H1 (cell line): ENCODE results near the gene CRABP2. TPM values are rescaled to one million over a fixed set of nuclear protein-coding genes. Genes with fewer than 3 reads are reported as not detected.

ENCODE experiments used
- CBX5 ChIP-seq: fragments of 300-800, 300-1000 bp; sonication (generic); IDR thresholded peaks from 2 replicates; pipeline ENCODE4 v1.7.1; 2016; ENCODE audit warnings: antibody characterized with exemption, low read length, low read depth
- CEBPB ChIP-seq: IDR thresholded peaks from 2 replicates; pipeline ENCODE4 v1.6.1; 2012; ENCODE audit warnings: low read depth, low read length
- CHD1 ChIP-seq: IDR thresholded peaks from 2 replicates; pipeline ENCODE4 v1.6.1; 2012; ENCODE audit warnings: low read depth, low read length, improper control_type of control experiment
- CREB1 ChIP-seq: IDR thresholded peaks from 2 replicates; pipeline ENCODE4 v1.6.1; 2012; ENCODE audit warnings: inconsistent platforms
- HDAC6 ChIP-seq: IDR thresholded peaks from one replicate; pipeline ENCODE4 v1.7.1; 2012; ENCODE audit warnings: low read depth, mild to moderate bottlenecking, inconsistent platforms, low read length, moderate library complexity
- MAFK ChIP-seq: IDR thresholded peaks from 2 replicates; pipeline ENCODE4 v1.6.1; 2012; ENCODE audit warnings: low read depth, mild to moderate bottlenecking, improper control_type of control experiment, low read length
- POU5F1 ChIP-seq: IDR thresholded peaks from 2 replicates; pipeline ENCODE4 v1.6.1; 2011; ENCODE audit warnings: low read depth, mild to moderate bottlenecking, low read length, moderate library complexity
- RBBP5 ChIP-seq: IDR thresholded peaks from 2 replicates; pipeline ENCODE4 v1.7.1; 2012; ENCODE audit warnings: low read depth, mild to moderate bottlenecking, inconsistent platforms, low read length, moderate library complexity, borderline replicate concordance
- RNF2 ChIP-seq: fragments of 200-900, 300-1000 bp; sonication (generic); IDR thresholded peaks from 2 replicates; pipeline ENCODE4 v1.7.1; 2016; ENCODE audit warnings: borderline replicate concordance, low read depth, mild to moderate bottlenecking, antibody characterized with exemption, low read length; ENCODE audit not compliant: poor library complexity, severe bottlenecking; ENCODE audit errors: missing control alignments
- RXRA ChIP-seq: IDR thresholded peaks from 2 replicates; pipeline ENCODE4 v1.6.1; 2011; ENCODE audit warnings: low read depth, mild to moderate bottlenecking, low read length, moderate library complexity; ENCODE audit not compliant: insufficient read depth
- SIN3A ChIP-seq, 2 experiments: IDR thresholded peaks in 1 of 2; conservative IDR thresholded peaks in 1 of 2; 2 replicates each; pipeline ENCODE4 v1.6.1; 2011 to 2012; ENCODE audit warnings: low read length in 2 of 2, improper control_type of control experiment in 1 of 2, low read depth in 1 of 2, mild to moderate bottlenecking in 1 of 2
- SIRT6 ChIP-seq: IDR thresholded peaks from one replicate; pipeline ENCODE4 v1.7.1; 2012; ENCODE audit warnings: low read length, inconsistent platforms
- SP1 ChIP-seq: IDR thresholded peaks from 2 replicates; pipeline ENCODE4 v1.6.1; 2011; ENCODE audit warnings: low read depth, low read length
- SP2 ChIP-seq: IDR thresholded peaks from 2 replicates; pipeline ENCODE4 v1.6.1; 2012; ENCODE audit warnings: mild to moderate bottlenecking, low read length, inconsistent platforms
- SP4 ChIP-seq: IDR thresholded peaks from 2 replicates; pipeline ENCODE4 v1.6.1; 2012; ENCODE audit warnings: low read length, inconsistent platforms
- SRF ChIP-seq: IDR thresholded peaks from 2 replicates; pipeline ENCODE4 v1.6.1; 2011; ENCODE audit warnings: mild to moderate bottlenecking, low read depth, low read length, moderate library complexity
- TAF1 ChIP-seq: IDR thresholded peaks from 2 replicates; pipeline ENCODE4 v1.6.1; 2011; ENCODE audit warnings: mild to moderate bottlenecking, low read depth, low read length
- TAF7 ChIP-seq: optimal IDR thresholded peaks from 2 replicates; pipeline ENCODE3; 2011; ENCODE audit warnings: low read depth, mild to moderate bottlenecking, inconsistent platforms, low read length, moderate library complexity, borderline replicate concordance
- TBP ChIP-seq: IDR thresholded peaks from 2 replicates; pipeline ENCODE4 v1.6.1; 2011; ENCODE audit warnings: low read depth, low read length, improper control_type of control experiment
- TCF12 ChIP-seq: IDR thresholded peaks from 2 replicates; pipeline ENCODE4 v1.6.1; 2011; ENCODE audit warnings: low read depth, mild to moderate bottlenecking, low read length
- polyA plus RNA-seq, 7 experiments: library from polyadenylated mRNA; depleted of rRNA in 3 of 7; stranded (reverse) in 5 of 7; unstranded in 2 of 7; fragments of >200 nt in 5 of 7; fragments of 200-250 nt in 2 of 7; gene quantifications; 1 replicate in 5 of 7; 2 replicates in 1 of 7; 4 replicates in 1 of 7; pipeline versions ENCODE4 v1.2.1 to v1.2.3, GENCODE V29; 2011 to 2013; ENCODE audit warnings: missing spikeins in 2 of 7, mixed read lengths in 2 of 7
- total RNA-seq: library from RNA; stranded (reverse); fragmentation: NEBNext Ultra II Directional; extraction: Animal tissue kit (Norgen Biotek cat#: 25700); gene quantifications from 2 replicates; pipeline ENCODE4 v1.2.1, GENCODE V29; 2021
- TF ChIP-seq, protein P1 (sequence below): IDR thresholded peaks from 2 replicates; pipeline ENCODE4 v1.6.1; 2012; ENCODE audit warnings: low read length, inconsistent platforms
- TF ChIP-seq, protein P2 (sequence below): IDR thresholded peaks from 2 replicates; pipeline ENCODE4 v1.6.1; 2012; ENCODE audit warnings: inconsistent platforms

The CRABP2 gene
- total and polyA plus RNA-seq, 2 of the 8 experiments (the other 6 are each of a cell fraction or from before 2014, with no cell fraction given) = 69.2 to 119 TPM

DNA sequence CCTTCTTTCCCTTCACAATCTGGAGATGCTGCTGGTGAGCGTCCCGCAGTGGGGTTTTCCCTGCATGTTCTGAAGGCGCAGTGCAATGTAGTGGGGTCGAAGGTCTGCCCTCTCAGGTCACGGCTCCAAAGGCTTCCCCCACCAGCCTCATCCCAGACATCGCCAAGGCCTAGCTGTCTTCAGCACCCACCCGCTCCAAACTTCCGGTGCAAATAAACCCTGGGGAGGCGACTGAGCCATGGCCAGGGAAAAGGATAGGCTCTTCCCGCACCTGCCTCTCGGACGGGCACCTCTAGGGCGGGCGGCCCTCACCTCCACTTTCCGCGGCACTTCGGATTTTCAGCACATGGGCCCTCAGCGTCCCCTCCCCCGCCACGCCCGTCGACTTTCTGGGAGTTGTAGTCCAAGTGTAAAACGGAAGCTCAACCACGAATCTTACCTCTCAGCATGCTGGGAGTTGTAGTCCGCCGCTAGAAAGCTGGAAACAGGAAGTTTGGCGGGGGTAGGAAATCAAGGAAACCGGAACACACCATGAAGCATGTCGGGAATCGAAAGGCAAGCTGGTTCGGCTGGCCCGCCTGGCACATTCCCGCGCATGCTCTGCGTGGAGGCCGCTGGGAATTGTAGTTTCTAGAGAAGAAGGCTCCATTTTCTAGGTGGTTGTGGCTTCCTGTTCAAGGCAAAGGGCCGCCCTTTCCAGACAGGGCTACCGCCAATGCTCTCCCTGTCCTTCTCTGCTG is 35.5 kb upstream of the CRABP2 start, which contains the start of gene MRPL24 (continued):
- TF ChIP-seq, protein P1, sequence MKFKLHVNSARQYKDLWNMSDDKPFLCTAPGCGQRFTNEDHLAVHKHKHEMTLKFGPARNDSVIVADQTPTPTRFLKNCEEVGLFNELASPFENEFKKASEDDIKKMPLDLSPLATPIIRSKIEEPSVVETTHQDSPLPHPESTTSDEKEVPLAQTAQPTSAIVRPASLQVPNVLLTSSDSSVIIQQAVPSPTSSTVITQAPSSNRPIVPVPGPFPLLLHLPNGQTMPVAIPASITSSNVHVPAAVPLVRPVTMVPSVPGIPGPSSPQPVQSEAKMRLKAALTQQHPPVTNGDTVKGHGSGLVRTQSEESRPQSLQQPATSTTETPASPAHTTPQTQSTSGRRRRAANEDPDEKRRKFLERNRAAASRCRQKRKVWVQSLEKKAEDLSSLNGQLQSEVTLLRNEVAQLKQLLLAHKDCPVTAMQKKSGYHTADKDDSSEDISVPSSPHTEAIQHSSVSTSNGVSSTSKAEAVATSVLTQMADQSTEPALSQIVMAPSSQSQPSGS = no peak
- TF ChIP-seq TAF1 (peak; percentile 74), SP4 (peak; percentile 59; the same call in 1 of the 2 replicates), RXRA (no peak), CHD1 (no peak), RBBP5 (peak; percentile 83; the same call in 1 of the 2 replicates), POU5F1 (no peak), CEBPB (no peak; the same call in 1 of the 2 replicates), SP2 (no peak), MAFK (no peak), SIRT6 (no peak), SIN3A (conservative IDR thresholded peaks at IDR 0.05 in 1 of 2, IDR thresholded peaks at IDR 0.05 in 1 of 2; ENCODE audit: low read depth in 1 of 2, low read length in 2 of 2) (peak in 1 of 2 experiments; percentile 94; a peak in 2 of 4 replicates), TAF7 (peak; percentile 56), RNF2 (no peak), TBP (peak; percentile 73), HDAC6 (no peak), CBX5 (no peak), SP1 (peak; percentile 68), TCF12 (peak; percentile 53; the same call in 1 of the 2 replicates), SRF (no peak), CREB1 (peak; percentile 83)
- TF ChIP-seq, protein P2, sequence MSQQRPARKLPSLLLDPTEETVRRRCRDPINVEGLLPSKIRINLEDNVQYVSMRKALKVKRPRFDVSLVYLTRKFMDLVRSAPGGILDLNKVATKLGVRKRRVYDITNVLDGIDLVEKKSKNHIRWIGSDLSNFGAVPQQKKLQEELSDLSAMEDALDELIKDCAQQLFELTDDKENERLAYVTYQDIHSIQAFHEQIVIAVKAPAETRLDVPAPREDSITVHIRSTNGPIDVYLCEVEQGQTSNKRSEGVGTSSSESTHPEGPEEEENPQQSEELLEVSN = peak; percentile 90
